Measurements from ENCODE around the gene FBH1. TPM values are rescaled to one million over a fixed set of nuclear protein-coding genes. Genes with fewer than 3 reads are reported as not detected.

Gene FBH1
- total and polyA plus RNA-seq, 4 donors = 39.4 to 93.2 (median 63.8) TPM

GRCh38 chr10:5938291-5938690, 48.2 kb downstream of the FBH1 start:
- 92 to 95% methylated on average over 12 of the region's 12 CpGs for WGBS, 2 donors
- Histone ChIP-seq H3K9me3 (ENCODE audit: control insufficient read depth in 4 of 4, insufficient read depth in 3 of 4, low read length in 3 of 4) (no peaks in the 10 kb centered on the region), H3K27ac (ENCODE audit: low read depth in 1 of 2, low read length in 1 of 2) (no peak overlapping the region), H3K4me3 (no peak overlapping the region), H3K36me3 (ENCODE audit: control insufficient read depth in 4 of 4, insufficient read depth in 4 of 4, low read length in 4 of 4) (peaks cover 9 to 30% (median 23%) of the 10 kb centered on the region in 4 donors), H3K27me3 (ENCODE audit: control insufficient read depth in 3 of 3, insufficient read depth in 3 of 3, low read length in 2 of 3) (no peaks in the 10 kb centered on the region), H3K9ac (ENCODE audit: insufficient read depth in 1 of 2, low read length in 2 of 2) (no peak overlapping the region), H3K4me1 (ENCODE audit: control insufficient read depth in 5 of 5, insufficient read depth in 5 of 5, low read length in 5 of 5) (peaks cover under 1 to 7% (median under 1%) of the 10 kb centered on the region in 5 donors)
- no peak for TF ChIP-seq CTCF (IDR thresholded peaks at IDR 0.05; ENCODE audit: control extremely low read depth, extremely low read depth)
- DNase-seq (no peak), ATAC-seq (ENCODE audit: insufficient read depth, low FRiP score) (no peak)

- peaks cover 6 to 27% (median 10%) of the 10 kb centered on the region in 5 donors for H3K4me1 ChIP-seq (ENCODE audit: control insufficient read depth in 5 of 5, insufficient read depth in 5 of 5, low read length in 5 of 5)
- no peak for ATAC-seq (ENCODE audit: insufficient read depth, low FRiP score)
- no peaks in the 10 kb centered on the region for H3K27me3 ChIP-seq (ENCODE audit: control insufficient read depth in 3 of 3, insufficient read depth in 3 of 3, low read length in 2 of 3)
- no peak for DNase-seq
- peak overlapping the region in 1 of 2 donors; percentile 82 for H3K27ac ChIP-seq (ENCODE audit: low read depth in 1 of 2, low read length in 1 of 2)
- H3K36me3 ChIP-seq (ENCODE audit: control insufficient read depth in 4 of 4, insufficient read depth in 4 of 4, low read length in 4 of 4) = peaks cover 9 to 24% (median 16%) of the 10 kb centered on the region in 4 donors
- no peak overlapping the region for H3K4me3 ChIP-seq
- H3K9ac ChIP-seq (ENCODE audit: insufficient read depth in 1 of 2, low read length in 2 of 2) = no peak overlapping the region
- H3K9me3 ChIP-seq (ENCODE audit: control insufficient read depth in 4 of 4, insufficient read depth in 3 of 4, low read length in 3 of 4) = no peaks in the 10 kb centered on the region
- TF ChIP-seq CTCF (IDR thresholded peaks at IDR 0.05; ENCODE audit: control extremely low read depth, extremely low read depth) = no peak
- 75 to 85% methylated on average over 6 of the region's 6 CpGs for WGBS, 2 donors
These were observed 50.8 kb downstream of the FBH1 start for GRCh38 chr10:5940807-5941218.

- no peak overlapping the region for H3K9ac ChIP-seq (ENCODE audit: insufficient read depth in 1 of 2, low read length in 2 of 2)
- WGBS, 2 donors = 72 to 73% methylated on average over 7 of the region's 7 CpGs
- no peak for DNase-seq
- no peaks in the 10 kb centered on the region for H3K27me3 ChIP-seq (ENCODE audit: control insufficient read depth in 3 of 3, insufficient read depth in 3 of 3, low read length in 2 of 3)
- TF ChIP-seq CTCF (IDR thresholded peaks at IDR 0.05; ENCODE audit: control extremely low read depth, extremely low read depth) = no peak
- ATAC-seq (ENCODE audit: insufficient read depth, low FRiP score) = no peak
- H3K4me3 ChIP-seq = no peak overlapping the region
- peak overlapping the region in 1 of 2 donors; percentile 82 for H3K27ac ChIP-seq (ENCODE audit: low read depth in 1 of 2, low read length in 1 of 2)
- no peaks in the 10 kb centered on the region for H3K9me3 ChIP-seq (ENCODE audit: control insufficient read depth in 4 of 4, insufficient read depth in 3 of 4, low read length in 3 of 4)
- H3K4me1 ChIP-seq (ENCODE audit: control insufficient read depth in 5 of 5, insufficient read depth in 5 of 5, low read length in 5 of 5) = peaks cover 6 to 34% (median 10%) of the 10 kb centered on the region in 5 donors
- H3K36me3 ChIP-seq (ENCODE audit: control insufficient read depth in 4 of 4, insufficient read depth in 4 of 4, low read length in 4 of 4) = peaks cover 7 to 19% (median 11%) of the 10 kb centered on the region in 4 donors
These were observed 51.5 kb downstream of the FBH1 start for GRCh38 chr10:5941579-5941978.

- Histone ChIP-seq H3K9ac (ENCODE audit: insufficient read depth in 1 of 2, low read length in 2 of 2) (no peak overlapping the region), H3K4me1 (ENCODE audit: control insufficient read depth in 5 of 5, insufficient read depth in 5 of 5, low read length in 5 of 5) (peaks cover 6 to 35% (median 13%) of the 10 kb centered on the region in 5 donors), H3K9me3 (ENCODE audit: control insufficient read depth in 4 of 4, insufficient read depth in 3 of 4, low read length in 3 of 4) (no peaks in the 10 kb centered on the region), H3K27me3 (ENCODE audit: control insufficient read depth in 3 of 3, insufficient read depth in 3 of 3, low read length in 2 of 3) (no peaks in the 10 kb centered on the region), H3K4me3 (no peak overlapping the region), H3K27ac (ENCODE audit: low read depth in 1 of 2, low read length in 1 of 2) (peak overlapping the region; percentile 30 to 82), H3K36me3 (ENCODE audit: control insufficient read depth in 4 of 4, insufficient read depth in 4 of 4, low read length in 4 of 4) (peaks cover 3 to 15% (median 7%) of the 10 kb centered on the region in 4 donors)
- no peak for DNase-seq
- ATAC-seq (ENCODE audit: insufficient read depth, low FRiP score) = no peak
- WGBS, 2 donors = 67 to 78% methylated on average over 13 of the region's 13 CpGs
- no peak for TF ChIP-seq CTCF (IDR thresholded peaks at IDR 0.05; ENCODE audit: control extremely low read depth, extremely low read depth)
These were observed 52.0 kb downstream of the FBH1 start for GRCh38 chr10:5942001-5942400.

Data from lung (tissue), 12 donors.